ENCODE measurements around the gene RASA3.
"Not testable (repeated sequence)": the region's sequence is repeated elsewhere in the genome, so short reads cannot be mapped to it uniquely, and the experiment has no call there.

RASA3 gene

GRCh38 chr13:114132419-114133121 is at the start of gene RASA3:
RASA3 (minus strand) TSS chr13:114132623; CDS start chr13:114132489, 134 bp downstream.
- peak; percentile 91 for DNase-seq (ENCODE audit: low spot score)

GRCh38 chr13:114179087-114179658 is 46.8 kb upstream of the RASA3 start, which contains the start of gene CFAP97D2:
CFAP97D2 (plus strand) TSS chr13:114179257; CDS start chr13:114179331, 74 bp downstream.
- no peak for DNase-seq (ENCODE audit: low spot score)

GRCh38 chr13:114177245-114178010 is 45.0 kb upstream of the RASA3 start:
- DNase-seq (ENCODE audit: low spot score) = no peak

- DNase-seq (ENCODE audit: low spot score) = not testable (repeated sequence)
Observed at GRCh38 chr13:114176359-114176902, 44.0 kb upstream of the RASA3 start.

- DNase-seq (ENCODE audit: low spot score) = no peak
Observed at GRCh38 chr13:114174529-114174961, 42.1 kb upstream of the RASA3 start.

- DNase-seq (ENCODE audit: low spot score) = no peak
Observed at GRCh38 chr13:114173745-114174144, 41.3 kb upstream of the RASA3 start.

GRCh38 chr13:114173272-114173671 is 40.8 kb upstream of the RASA3 start:
- no peak for DNase-seq (ENCODE audit: low spot score)

GRCh38 chr13:114167885-114168284 is 35.5 kb upstream of the RASA3 start:
- no peak for DNase-seq (ENCODE audit: low spot score)

GRCh38 chr13:114167426-114167825 is 35.0 kb upstream of the RASA3 start:
- no peak for DNase-seq (ENCODE audit: low spot score)

- peak; percentile 73 for DNase-seq (ENCODE audit: low spot score)
Observed at GRCh38 chr13:114166381-114167131, 34.1 kb upstream of the RASA3 start.

GRCh38 chr13:114164681-114165429 is 32.4 kb upstream of the RASA3 start:
- DNase-seq (ENCODE audit: low spot score) = no peak

GRCh38 chr13:114164053-114164452 is 31.6 kb upstream of the RASA3 start:
- peak; percentile 60 for DNase-seq (ENCODE audit: low spot score)

- no peak for DNase-seq (ENCODE audit: low spot score)
Observed at GRCh38 chr13:114162533-114162922, 30.1 kb upstream of the RASA3 start.

GRCh38 chr13:114161644-114162532 is 29.5 kb upstream of the RASA3 start:
- peak; percentile 63 for DNase-seq (ENCODE audit: low spot score)

GRCh38 chr13:114161028-114161556 is 28.7 kb upstream of the RASA3 start:
- DNase-seq (ENCODE audit: low spot score) = no peak

- not testable (repeated sequence) for DNase-seq (ENCODE audit: low spot score)
Observed at GRCh38 chr13:114158869-114159666, 26.6 kb upstream of the RASA3 start.

GRCh38 chr13:114157869-114158495 is 25.6 kb upstream of the RASA3 start:
- DNase-seq (ENCODE audit: low spot score) = no peak
